Fibroblast of lung (primary cell): ENCODE measurements around the gene SBF2. TPM values are rescaled to one million over a fixed set of nuclear protein-coding genes. Genes with fewer than 3 reads are reported as not detected.
A peak's percentile ranks its signal among the peaks of the same experiment; 100 is the strongest.

Source experiments
- DNase-seq, 2 donors: peaks; one replicate each; pipeline versions ENCODE4 v3.0.0 to v3.0.0-alpha.2; 2010; ENCODE audit warnings: low read depth in 2 of 2
- H2AFZ ChIP-seq: 2 replicates; pipeline ENCODE4 v1.5.1; 2012; ENCODE audit warnings: low read length, control low read depth, inconsistent platforms
- H3K27ac ChIP-seq: 2 replicates; pipeline ENCODE4 v1.5.1; 2011; ENCODE audit warnings: low read length, control low read depth; ENCODE audit not compliant: insufficient read depth
- H3K27me3 ChIP-seq: 2 replicates; pipeline ENCODE4 v1.5.1; 2011; ENCODE audit warnings: mild to moderate bottlenecking, low read length; ENCODE audit not compliant: control insufficient read depth, insufficient read depth
- H3K36me3 ChIP-seq: 2 replicates; pipeline ENCODE4 v1.5.1; 2011; ENCODE audit warnings: low read length; ENCODE audit not compliant: control insufficient read depth, insufficient read depth
- H3K4me1 ChIP-seq: 2 replicates; pipeline ENCODE4 v1.5.1; 2011; ENCODE audit warnings: low read length; ENCODE audit not compliant: control insufficient read depth, insufficient read depth; ENCODE audit errors: extremely low read depth
- H3K4me2 ChIP-seq: 2 replicates; pipeline ENCODE4 v1.5.1; 2011; ENCODE audit warnings: low read length, control low read depth; ENCODE audit not compliant: insufficient read depth; ENCODE audit errors: extremely low read depth
- H3K4me3 ChIP-seq, 4 experiments: fragments of 200-600 bp in 1 of 4; sonication (generic) in 1 of 4; replicated peaks in 1 of 4; 2 replicates each; pipeline ENCODE4 v1.5.1; 2011 to 2016; ENCODE audit warnings: low read length in 4 of 4, low read depth in 3 of 4, mild to moderate bottlenecking in 3 of 4, control low read depth in 2 of 4, inconsistent platforms in 1 of 4, mixed read lengths in 1 of 4; ENCODE audit not compliant: insufficient read depth in 1 of 4; ENCODE audit errors: control extremely low read depth in 1 of 4
- H3K79me2 ChIP-seq: 2 replicates; pipeline ENCODE4 v1.5.1; 2012; ENCODE audit warnings: mild to moderate bottlenecking, low read length, inconsistent platforms; ENCODE audit not compliant: control insufficient read depth, insufficient read depth
- H3K9ac ChIP-seq: 2 replicates; pipeline ENCODE4 v1.5.1; 2011; ENCODE audit warnings: mild to moderate bottlenecking, low read length, control low read depth; ENCODE audit not compliant: insufficient read depth
- H3K9me3 ChIP-seq: 2 replicates; pipeline ENCODE4 v1.5.1; 2012; ENCODE audit warnings: low read depth, low read length; ENCODE audit not compliant: control insufficient read depth, insufficient read depth
- H4K20me1 ChIP-seq: 2 replicates; pipeline ENCODE4 v1.5.1; 2011; ENCODE audit warnings: low read length; ENCODE audit not compliant: control insufficient read depth, insufficient read depth; ENCODE audit errors: extremely low read depth
- EZH2 ChIP-seq: IDR thresholded peaks from 2 replicates; pipeline ENCODE4 v1.5.1; 2012; ENCODE audit warnings: low read length, control low read depth, mild to moderate bottlenecking; ENCODE audit errors: missing control alignments
- polyA plus RNA-seq, 2 donors: library from polyadenylated mRNA; depleted of rRNA in 1 of 2; stranded (reverse) in 1 of 2; unstranded in 1 of 2; fragments of >200 nt; gene quantifications; 2 replicates each; pipeline ENCODE4 v1.2.1, GENCODE V29; 2011 to 2012; ENCODE audit warnings: missing spikeins in 1 of 2
- total RNA-seq: library from RNA; depleted of rRNA; stranded (reverse); fragments of >200 nt; gene quantifications from 2 replicates; pipeline ENCODE4 v1.2.1, GENCODE V29; 2014
- TF ChIP-seq, protein P1 (sequence below), 2 donors: IDR thresholded peaks in 1 of 2; conservative IDR thresholded peaks in 1 of 2; 1 replicate in 1 of 2; 2 replicates in 1 of 2; pipeline ENCODE4 v1.5.1; 2011 to 2012; ENCODE audit warnings: low read length in 2 of 2, control low read depth in 1 of 2, inconsistent platforms in 1 of 2, low read depth in 1 of 2, mild to moderate bottlenecking in 1 of 2

SBF2 gene
- total and polyA plus RNA-seq, 2 donors (not counting 1 experiment from before 2014, with no cell fraction given): 69.4 to 95.9 TPM

DNA sequence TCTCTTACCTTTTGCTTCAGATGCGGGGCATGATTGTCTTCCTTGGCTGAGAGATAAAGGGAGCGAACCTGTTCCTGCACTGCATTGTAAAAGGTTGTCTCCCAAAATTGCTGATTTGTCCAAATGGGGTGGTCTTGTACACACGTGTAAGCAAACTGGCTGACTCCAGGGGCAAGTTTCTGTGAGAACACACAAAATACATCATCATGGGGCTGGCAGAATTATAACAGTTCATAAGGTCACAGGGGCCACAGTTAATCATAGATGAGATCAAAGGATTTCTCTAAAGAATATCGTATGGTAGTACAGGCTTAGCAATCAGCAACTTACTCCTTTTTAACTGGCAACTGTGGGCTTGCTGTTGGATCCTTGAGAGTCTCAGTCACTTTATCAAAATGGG, 435.8 kb downstream of the SBF2 start:
- H3K27ac ChIP-seq: peak overlapping the region; percentile 26

DNA sequence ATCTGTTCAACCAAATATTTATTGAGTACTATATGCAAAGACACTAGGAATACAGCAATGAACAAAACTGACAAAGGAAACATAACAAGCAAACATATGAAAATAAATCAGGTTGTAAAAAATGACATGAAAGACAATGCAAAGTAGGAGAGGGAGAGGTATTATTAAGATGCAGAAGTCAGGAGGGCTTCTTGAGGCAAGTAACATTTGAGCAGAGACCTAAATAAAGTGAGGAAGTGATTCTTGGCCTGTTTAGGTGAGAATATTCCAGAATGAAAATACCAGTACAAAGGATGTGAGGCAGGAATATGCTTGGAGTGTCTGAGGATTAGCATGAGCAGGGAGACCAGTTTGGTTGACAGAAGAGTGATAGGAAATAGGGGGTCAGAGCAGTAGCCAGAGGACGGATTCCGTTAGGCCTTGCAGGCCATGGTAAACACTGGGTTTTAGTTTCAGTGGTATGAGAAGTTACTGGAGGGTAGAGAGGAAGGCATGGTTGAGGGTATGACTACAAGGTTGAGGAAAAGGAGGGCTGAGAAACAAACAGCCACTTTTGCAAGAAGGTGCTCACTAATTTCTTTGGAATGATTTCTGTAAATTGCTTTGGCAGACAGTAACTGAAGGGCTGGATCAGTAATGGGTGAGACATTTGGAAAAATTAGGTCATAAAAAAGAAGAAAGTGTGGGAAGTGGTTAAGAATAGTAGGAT, 438.3 kb downstream of the SBF2 start:
- H3K9me3 ChIP-seq: no peaks in the 10 kb centered on the region
- H3K27me3 ChIP-seq: no peaks in the 10 kb centered on the region
- DNase-seq: peak in 1 of 2 donors; percentile 66
- H3K9ac ChIP-seq: no peak overlapping the region
- H3K36me3 ChIP-seq: peaks cover 4% of the 10 kb centered on the region
- no peak for TF ChIP-seq EZH2
- TF ChIP-seq, protein P1, sequence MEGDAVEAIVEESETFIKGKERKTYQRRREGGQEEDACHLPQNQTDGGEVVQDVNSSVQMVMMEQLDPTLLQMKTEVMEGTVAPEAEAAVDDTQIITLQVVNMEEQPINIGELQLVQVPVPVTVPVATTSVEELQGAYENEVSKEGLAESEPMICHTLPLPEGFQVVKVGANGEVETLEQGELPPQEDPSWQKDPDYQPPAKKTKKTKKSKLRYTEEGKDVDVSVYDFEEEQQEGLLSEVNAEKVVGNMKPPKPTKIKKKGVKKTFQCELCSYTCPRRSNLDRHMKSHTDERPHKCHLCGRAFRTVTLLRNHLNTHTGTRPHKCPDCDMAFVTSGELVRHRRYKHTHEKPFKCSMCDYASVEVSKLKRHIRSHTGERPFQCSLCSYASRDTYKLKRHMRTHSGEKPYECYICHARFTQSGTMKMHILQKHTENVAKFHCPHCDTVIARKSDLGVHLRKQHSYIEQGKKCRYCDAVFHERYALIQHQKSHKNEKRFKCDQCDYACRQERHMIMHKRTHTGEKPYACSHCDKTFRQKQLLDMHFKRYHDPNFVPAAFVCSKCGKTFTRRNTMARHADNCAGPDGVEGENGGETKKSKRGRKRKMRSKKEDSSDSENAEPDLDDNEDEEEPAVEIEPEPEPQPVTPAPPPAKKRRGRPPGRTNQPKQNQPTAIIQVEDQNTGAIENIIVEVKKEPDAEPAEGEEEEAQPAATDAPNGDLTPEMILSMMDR (conservative IDR thresholded peaks at IDR 0.05 in 1 of 2, IDR thresholded peaks at IDR 0.05 in 1 of 2; ENCODE audit: low read depth in 1 of 2, low read length in 2 of 2): no peak
- H3K4me1 ChIP-seq: peaks cover 15% of the 10 kb centered on the region
- no peaks in the 10 kb centered on the region for H3K79me2 ChIP-seq
- H3K4me2 ChIP-seq: no peak overlapping the region
- no peak overlapping the region for H2AFZ ChIP-seq
- peak overlapping the region; percentile 36 for H3K27ac ChIP-seq
- H3K4me3 ChIP-seq: no peak overlapping the region
- no peaks in the 10 kb centered on the region for H4K20me1 ChIP-seq

More for the DNA sequence above, 435.8 kb downstream of the SBF2 start:
- Histone ChIP-seq H3K9ac (no peak overlapping the region), H3K79me2 (no peaks in the 10 kb centered on the region), H3K4me1 (peaks cover 17% of the 10 kb centered on the region), H3K4me3 (no peak overlapping the region), H2AFZ (no peak overlapping the region), H3K9me3 (no peaks in the 10 kb centered on the region), H4K20me1 (no peaks in the 10 kb centered on the region), H3K36me3 (peaks cover 4% of the 10 kb centered on the region), H3K4me2 (no peak overlapping the region), H3K27me3 (no peaks in the 10 kb centered on the region)
- TF ChIP-seq, protein P1 (conservative IDR thresholded peaks at IDR 0.05 in 1 of 2, IDR thresholded peaks at IDR 0.05 in 1 of 2; ENCODE audit: low read depth in 1 of 2, low read length in 2 of 2): no peak
- TF ChIP-seq EZH2: no peak
- peak in 1 of 2 donors; percentile 8 for DNase-seq

DNA sequence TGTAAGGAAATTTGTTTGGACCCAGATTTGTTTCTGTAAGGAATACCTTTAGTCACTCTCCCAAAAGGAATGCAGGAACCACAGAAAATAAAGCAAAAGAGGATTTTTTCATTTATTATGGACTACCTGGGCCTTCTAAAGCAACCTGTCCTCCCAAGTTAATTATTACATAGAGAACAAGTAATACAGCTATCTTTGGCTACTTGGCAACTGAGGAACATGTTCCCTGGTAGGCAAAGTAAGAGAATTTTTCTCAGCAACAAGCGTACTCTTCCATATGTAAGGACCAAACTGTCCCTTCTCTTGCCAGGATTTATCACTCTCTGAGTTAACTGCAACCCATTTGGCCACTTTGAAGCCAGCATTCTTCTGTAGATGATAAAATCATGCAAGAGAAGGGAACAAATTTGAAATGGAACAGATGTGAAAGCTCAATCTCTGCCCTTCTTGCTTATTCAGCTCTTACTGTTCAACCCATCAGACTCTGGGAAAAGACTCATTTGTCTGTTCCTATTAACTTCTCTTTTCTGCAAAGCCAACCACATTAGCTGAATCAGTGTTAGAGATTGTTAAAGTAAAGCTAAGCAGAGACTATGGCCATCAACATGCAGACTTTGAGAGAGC, 440.0 kb downstream of the SBF2 start:
- TF ChIP-seq EZH2: no peak
- TF ChIP-seq, protein P1 (conservative IDR thresholded peaks at IDR 0.05 in 1 of 2, IDR thresholded peaks at IDR 0.05 in 1 of 2; ENCODE audit: low read depth in 1 of 2, low read length in 2 of 2): no peak
- Histone ChIP-seq H3K36me3 (peaks cover 4% of the 10 kb centered on the region), H3K4me1 (peaks cover 15% of the 10 kb centered on the region), H3K4me2 (no peak overlapping the region), H4K20me1 (no peaks in the 10 kb centered on the region), H3K27me3 (no peaks in the 10 kb centered on the region), H3K9ac (no peak overlapping the region), H3K27ac (no peak overlapping the region), H3K9me3 (no peaks in the 10 kb centered on the region), H3K79me2 (no peaks in the 10 kb centered on the region), H3K4me3 (no peak overlapping the region), H2AFZ (no peak overlapping the region)
- peak in 1 of 2 donors; percentile 58 for DNase-seq
